GM19324 (cell line): ENCODE data around the gene SPTB.
A peak's percentile ranks its signal among the peaks of the same experiment; 100 is the strongest.
"Not testable (repeated sequence)": the region's sequence is repeated elsewhere in the genome, so short reads cannot be mapped to it uniquely, and the experiment has no call there.

ENCODE experiments used
- ATAC-seq: cut with Tn5 transposase; IDR thresholded peaks from one replicate; pipeline ENCODE4 v1.9.1; 2021; ENCODE audit warnings: mild to moderate bottlenecking, moderate library complexity; ENCODE audit not compliant: unreplicated experiment, low FRiP score

The SPTB gene

GRCh38 chr14:64879635-64880220 is at the start of gene SPTB:
TSS of gene SPTB (minus strand) at chr14:64879907. CDS start at chr14:64823094, 56,813 bp downstream.
- ATAC-seq = no peak

GRCh38 chr14:64929014-64929359 is 49.3 kb upstream of the SPTB start:
- no peak for ATAC-seq

GRCh38 chr14:64928239-64929013 is 48.7 kb upstream of the SPTB start:
- ATAC-seq = peak; percentile 62

- no peak for ATAC-seq
Observed at GRCh38 chr14:64927031-64927430, 47.3 kb upstream of the SPTB start.

GRCh38 chr14:64926398-64926995 is 46.8 kb upstream of the SPTB start:
- ATAC-seq = no peak

- no peak for ATAC-seq
Observed at GRCh38 chr14:64923015-64923414, 43.3 kb upstream of the SPTB start.

- ATAC-seq = no peak
Observed at GRCh38 chr14:64920465-64920864, 40.8 kb upstream of the SPTB start.

- ATAC-seq = no peak
Observed at GRCh38 chr14:64919618-64920017, 39.9 kb upstream of the SPTB start.

- no peak for ATAC-seq
Observed at GRCh38 chr14:64919215-64919614, 39.5 kb upstream of the SPTB start.

GRCh38 chr14:64918216-64918615 is 38.5 kb upstream of the SPTB start:
- ATAC-seq = no peak

GRCh38 chr14:64915797-64916196 is 36.1 kb upstream of the SPTB start:
- ATAC-seq = no peak

GRCh38 chr14:64915029-64915424 is 35.3 kb upstream of the SPTB start:
- ATAC-seq = no peak

GRCh38 chr14:64914237-64915028 is 34.7 kb upstream of the SPTB start, which contains the start of gene CHURC1:
TSS of gene CHURC1 (plus strand) at chr14:64914455. CDS start at chr14:64914496, 41 bp downstream.
- ATAC-seq = peak; percentile 99

GRCh38 chr14:64913477-64913876 is 33.8 kb upstream of the SPTB start:
- ATAC-seq = not testable (repeated sequence)

- no peak for ATAC-seq
Observed at GRCh38 chr14:64912261-64912660, 32.6 kb upstream of the SPTB start.

GRCh38 chr14:64910847-64911495 is 31.3 kb upstream of the SPTB start:
- ATAC-seq = no peak

- no peak for ATAC-seq
Observed at GRCh38 chr14:64906022-64906421, 26.3 kb upstream of the SPTB start.

GRCh38 chr14:64899958-64900357 is 20.3 kb upstream of the SPTB start:
- ATAC-seq = no peak

- ATAC-seq = no peak
Observed at GRCh38 chr14:64891839-64892375, 12.2 kb upstream of the SPTB start.

- no peak for ATAC-seq
Observed at GRCh38 chr14:64891173-64891838, 11.6 kb upstream of the SPTB start.
